MCF 10A (cell line): Measurements from ENCODE around the gene APOA1. TPM values are rescaled to one million over a fixed set of nuclear protein-coding genes. Genes with fewer than 3 reads are reported as not detected.

Experiments used
- BruUV-seq: library from RNA; stranded (reverse); fragments of 400-500 nt; replicated peaks from 2 replicates; lab custom pipeline; 2021; lab: Mats Ljungman, UMichigan
- CTCF ChIA-PET: fragments of 300-600 bp; sonication (Branson Sonifier 250); formaldehyde crosslinking; extraction: SDS; loops from one replicate; lab custom pipeline; 2021; ENCODE audit warnings: antibody characterized with exemption, inconsistent platforms; lab: Yijun Ruan, JAX
- POLR2A ChIA-PET: fragments of 300-600, 350-650 bp; sonication (Branson Sonifier 250); formaldehyde crosslinking; extraction: SDS; loops from one replicate; lab custom pipeline; 2020; ENCODE audit warnings: antibody characterized with exemption, inconsistent platforms; lab: Yijun Ruan, JAX
- DNase-seq: peaks from one replicate; pipeline ENCODE4 v3.0.0-alpha.2; 2018; ENCODE audit not compliant: unreplicated experiment
- H3K27ac Mint-ChIP-seq: one replicate; pipeline ENCODE4 v1.8.0; 2022; ENCODE audit warnings: mild to moderate bottlenecking, low read depth, mixed read lengths; ENCODE audit not compliant: unreplicated experiment
- H3K27me3 Mint-ChIP-seq: one replicate; pipeline ENCODE4 v1.8.0; 2022; ENCODE audit warnings: mixed read lengths; ENCODE audit not compliant: insufficient read depth, unreplicated experiment
- H3K36me3 Mint-ChIP-seq: one replicate; pipeline ENCODE4 v1.8.0; 2022; ENCODE audit warnings: mild to moderate bottlenecking, moderate library complexity, mixed read lengths; ENCODE audit not compliant: insufficient read depth, unreplicated experiment
- H3K4me1 Mint-ChIP-seq: one replicate; pipeline ENCODE4 v1.8.0; 2022; ENCODE audit warnings: mixed read lengths; ENCODE audit not compliant: insufficient read depth, unreplicated experiment
- H3K4me3 Mint-ChIP-seq: one replicate; pipeline ENCODE4 v1.8.0; 2022; ENCODE audit warnings: mild to moderate bottlenecking, moderate library complexity, mixed read lengths; ENCODE audit not compliant: unreplicated experiment
- H3K9me3 Mint-ChIP-seq: one replicate; pipeline ENCODE4 v1.8.0; 2022; ENCODE audit warnings: mixed read lengths; ENCODE audit not compliant: unreplicated experiment
- CTCF ChIP-seq: fragments of 200-600 bp; IDR thresholded peaks from one replicate; pipeline ENCODE4 v1.8.0; 2022; ENCODE audit warnings: antibody characterized with exemption, mild to moderate bottlenecking; ENCODE audit not compliant: unreplicated experiment
- intact Hi-C: fragments of 100-400 bp; cut with micrococcal nuclease; formaldehyde crosslinking; loops from 2 replicates; pipeline ENCODE4 v1.14.1; 2022
- total RNA-seq: library from RNA; stranded (reverse); gene quantifications from 2 replicates; pipeline ENCODE4 v1.2.3, GENCODE V29; 2022

The APOA1 gene
- total RNA-seq, 1 experiment from 2014 or later, result not detected

- Mint-ChIP-seq H3K27me3 (no peaks in the 10 kb centered on the region), H3K4me1 (no peaks in the 10 kb centered on the region), H3K4me3 (no peak overlapping the region), H3K27ac (no peak overlapping the region), H3K36me3 (no peaks in the 10 kb centered on the region), H3K9me3 (no peaks in the 10 kb centered on the region)
- DNase-seq, result no peak
- intact Hi-C loops, result no loop called here
- no TSS peak for BruUV-seq
- ChIA-PET CTCF (interaction anchor here (0.6 kb wide), 1 partner anchor 82 kb away, joined by 3 read pairs; no protein-coding TSS in a partner anchor), POLR2A (interaction anchor here (0.6 to 1.0 kb wide), 2 partner anchors 11 to 42 kb away, joined by 3 read pairs; no protein-coding TSS in a partner anchor)
- TF ChIP-seq CTCF, result no peak
Measured at GRCh38 chr11:116828632-116829524, 8.5 kb downstream of the APOA1 start.

- Mint-ChIP-seq H3K27ac (no peak overlapping the region), H3K36me3 (no peaks in the 10 kb centered on the region), H3K4me1 (no peaks in the 10 kb centered on the region), H3K4me3 (no peak overlapping the region), H3K27me3 (no peaks in the 10 kb centered on the region), H3K9me3 (no peaks in the 10 kb centered on the region)
- TF ChIP-seq CTCF, result no peak
- ChIA-PET CTCF (no interaction called here), POLR2A (no interaction called here)
- DNase-seq, result no peak
- no TSS peak for BruUV-seq
- intact Hi-C loops, result no loop called here
Measured at GRCh38 chr11:116827461-116827860, 10.0 kb downstream of the APOA1 start.

- DNase-seq, result no peak
- ChIA-PET POLR2A (no interaction called here), CTCF (no interaction called here)
- Mint-ChIP-seq H3K27me3 (no peaks in the 10 kb centered on the region), H3K27ac (no peak overlapping the region), H3K36me3 (no peaks in the 10 kb centered on the region), H3K4me3 (no peak overlapping the region), H3K4me1 (no peaks in the 10 kb centered on the region), H3K9me3 (no peaks in the 10 kb centered on the region)
- intact Hi-C loops, result no loop called here
- no peak for TF ChIP-seq CTCF
- no TSS peak for BruUV-seq
Measured at GRCh38 chr11:116826751-116827431, 10.5 kb downstream of the APOA1 start.
